ENCODE results near the gene CYP27A1. TPM values are rescaled to one million over a fixed set of nuclear protein-coding genes. Genes with fewer than 3 reads are reported as not detected.

CYP27A1 gene
- total RNA-seq, 6 donors from 2014 or later = 70.1 to 178 (median 160) TPM

- Histone ChIP-seq H3K4me1 (peaks cover 4 to 9% (median 5%) of the 10 kb centered on the region in 4 donors), H3K36me3 (no peaks in the 10 kb centered on the region), H3K4me3 (no peak overlapping the region), H3K27ac (no peak overlapping the region), H3K27me3 (peaks cover 0 to 7% (median 0%) of the 10 kb centered on the region in 4 donors), H3K9me3 (peaks cover 0 to 5% (median 3%) of the 10 kb centered on the region in 4 donors)
- 92 to 95% methylated on average over 9 of the region's 9 CpGs for WGBS, 2 donors
- TF ChIP-seq EP300 (IDR thresholded peaks at IDR 0.05) (no peak), POLR2A (IDR thresholded peaks at IDR 0.05) (no peak), CTCF (IDR thresholded peaks at IDR 0.05) (no peak), POLR2AphosphoS5 (IDR thresholded peaks at IDR 0.05) (no peak)
- DNase-seq = no peak
- ATAC-seq (ENCODE audit: low FRiP score in 2 of 2) = no peak
Observed at GRCh38 chr2:218777276-218777990, 4.5 kb upstream of the CYP27A1 start.

GRCh38 chr2:218780046-218780445 is 1.9 kb upstream of the CYP27A1 start:
- 88 to 89% methylated on average over 2 of the region's 2 CpGs for WGBS, 2 donors
- Histone ChIP-seq H3K4me1 (peaks cover 4 to 22% (median 10%) of the 10 kb centered on the region in 4 donors), H3K4me3 (no peak overlapping the region), H3K27me3 (peaks cover 0 to 7% (median 0%) of the 10 kb centered on the region in 4 donors), H3K9me3 (peaks cover 0 to 5% (median 3%) of the 10 kb centered on the region in 4 donors), H3K27ac (no peak overlapping the region), H3K36me3 (no peaks in the 10 kb centered on the region)
- ATAC-seq (ENCODE audit: low FRiP score in 2 of 2) (no peak), DNase-seq (no peak)
- TF ChIP-seq POLR2AphosphoS5 (IDR thresholded peaks at IDR 0.05) = no peak
- no peak for TF ChIP-seq POLR2A (IDR thresholded peaks at IDR 0.05)

GRCh38 chr2:218780851-218781690 is 876 bp upstream of the CYP27A1 start:
- Histone ChIP-seq H3K4me1 (peaks cover 4 to 28% (median 10%) of the 10 kb centered on the region in 4 donors), H3K36me3 (no peaks in the 10 kb centered on the region), H3K9me3 (peaks cover 0 to 5% (median 3%) of the 10 kb centered on the region in 4 donors), H3K27ac (peak overlapping the region; percentile 74 to 94 (median 86)), H3K27me3 (peaks cover 0 to 7% (median 0%) of the 10 kb centered on the region in 4 donors), H3K4me3 (peak overlapping the region; percentile 42 to 77 (median 71))
- no peak for ATAC-seq (ENCODE audit: low FRiP score in 2 of 2)
- TF ChIP-seq POLR2A (IDR thresholded peaks at IDR 0.05) (peak in 1 of 4 donors; percentile 32), POLR2AphosphoS5 (IDR thresholded peaks at IDR 0.05) (no peak)
- WGBS, 2 donors = 25 to 28% methylated on average over 15 of the region's 15 CpGs
- DNase-seq = no peak

DNA sequence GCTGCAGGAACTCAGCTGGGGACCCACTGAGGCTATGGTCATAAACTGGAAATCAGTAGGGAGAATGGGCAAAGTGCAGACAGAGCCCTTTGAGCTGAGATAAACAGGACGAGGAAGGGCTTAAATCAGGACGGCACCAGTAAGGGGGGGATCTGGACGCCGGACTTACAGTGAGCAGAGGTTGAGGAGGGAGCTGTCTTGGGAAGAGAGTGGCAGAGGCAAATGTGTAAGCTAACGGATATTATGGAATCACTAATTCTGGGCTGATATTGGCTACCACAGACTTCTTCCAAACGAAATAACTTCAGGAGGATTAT is 539 bp downstream of the CYP27A1 start:
- Histone ChIP-seq H3K4me3 (peak overlapping the region; percentile 42 to 77 (median 71)), H3K36me3 (no peaks in the 10 kb centered on the region), H3K4me1 (peaks cover 4 to 28% (median 10%) of the 10 kb centered on the region in 4 donors), H3K27me3 (peaks cover 0 to 7% (median 0%) of the 10 kb centered on the region in 4 donors), H3K27ac (peak overlapping the region; percentile 74 to 94 (median 86)), H3K9me3 (peaks cover 0 to 2% (median 0%) of the 10 kb centered on the region in 4 donors)
- ATAC-seq (ENCODE audit: low FRiP score in 2 of 2) = peak; percentile 9 to 36
- TF ChIP-seq EP300 (IDR thresholded peaks at IDR 0.05) (no peak), CTCF (IDR thresholded peaks at IDR 0.05) (no peak), POLR2AphosphoS5 (IDR thresholded peaks at IDR 0.05) (no peak), POLR2A (IDR thresholded peaks at IDR 0.05) (no peak)
- no peak for DNase-seq
- WGBS, 2 donors = 14 to 21% methylated on average over 6 of the region's 6 CpGs

DNA sequence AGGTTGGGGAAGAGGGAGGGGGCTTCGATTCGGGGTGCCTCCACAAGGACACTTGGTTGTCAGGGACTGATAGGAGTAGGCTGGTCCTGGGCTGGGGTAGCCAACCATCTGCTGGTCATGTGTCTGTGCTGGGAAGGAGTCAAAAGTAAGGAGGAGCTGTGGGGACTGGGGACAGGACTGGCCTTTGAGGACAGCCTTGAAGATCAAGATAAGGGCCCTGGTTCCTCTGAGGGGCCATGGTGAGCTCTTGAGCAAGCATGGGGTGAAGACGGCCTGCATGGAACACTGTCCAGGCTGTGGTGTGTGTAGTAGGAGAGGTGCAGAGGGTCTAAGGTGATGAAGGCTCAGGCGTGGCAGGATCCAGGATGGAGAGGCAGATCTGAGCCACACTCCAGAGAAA is 1.7 kb downstream of the CYP27A1 start:
- TF ChIP-seq POLR2A (IDR thresholded peaks at IDR 0.05) = peak in 1 of 4 donors; percentile 60
- no peak for TF ChIP-seq EP300 (IDR thresholded peaks at IDR 0.05)
- H3K27ac ChIP-seq = peak overlapping the region in 2 of 4 donors; percentile 59 to 91
- DNase-seq (peak in 1 of 2 donors; percentile 30), ATAC-seq (ENCODE audit: low FRiP score in 2 of 2) (peak in 1 of 2 donors; percentile 49)
- 78 to 88% methylated on average over 4 of the region's 4 CpGs for WGBS, 2 donors
- peaks cover 0 to 7% (median 0%) of the 10 kb centered on the region in 4 donors for H3K27me3 ChIP-seq
- H3K4me1 ChIP-seq = peaks cover 4 to 28% (median 10%) of the 10 kb centered on the region in 4 donors
- no peaks in the 10 kb centered on the region for H3K36me3 ChIP-seq
- H3K4me3 ChIP-seq = peak overlapping the region in 3 of 4 donors; percentile 5 to 77 (median 74)
- no peaks in the 10 kb centered on the region for H3K9me3 ChIP-seq

GRCh38 chr2:218785103-218785502 is 3.2 kb downstream of the CYP27A1 start:
- H3K36me3 ChIP-seq = no peaks in the 10 kb centered on the region
- 38 to 64% methylated on average over 1 of the region's 1 CpG for WGBS, 2 donors
- no peaks in the 10 kb centered on the region for H3K9me3 ChIP-seq
- ATAC-seq (ENCODE audit: low FRiP score in 2 of 2) (no peak), DNase-seq (no peak)
- TF ChIP-seq CTCF (IDR thresholded peaks at IDR 0.05) (no peak), EP300 (IDR thresholded peaks at IDR 0.05) (no peak), POLR2A (IDR thresholded peaks at IDR 0.05) (no peak), POLR2AphosphoS5 (IDR thresholded peaks at IDR 0.05) (no peak)
- H3K27me3 ChIP-seq = peaks cover 0 to 7% (median 0%) of the 10 kb centered on the region in 4 donors
- H3K4me1 ChIP-seq = peaks cover 4 to 28% (median 10%) of the 10 kb centered on the region in 4 donors
- H3K27ac ChIP-seq = peak overlapping the region in 2 of 4 donors; percentile 18 to 91
- no peak overlapping the region for H3K4me3 ChIP-seq
